K562 (cell line): ENCODE results near the gene RAB31. TPM values are rescaled to one million over a fixed set of nuclear protein-coding genes. Genes with fewer than 3 reads are reported as not detected.

Experiments
- ATF7 ChIP-seq: fragments of 450-650 bp; IDR thresholded peaks from 2 replicates; pipeline ENCODE4 v1.7.1; 2014; ENCODE audit warnings: mild to moderate bottlenecking, moderate library complexity
- CBX1 ChIP-seq: sonication (generic); IDR thresholded peaks from 2 replicates; pipeline ENCODE4 v1.6.1; 2016; ENCODE audit warnings: antibody characterized with exemption, low read depth, mild to moderate bottlenecking
- L3MBTL2 ChIP-seq: fragments of 450-650 bp; IDR thresholded peaks from 2 replicates; pipeline ENCODE4 v1.6.1; 2016; ENCODE audit warnings: mild to moderate bottlenecking, moderate library complexity
- NFXL1 ChIP-seq: fragments of 450-650 bp; formaldehyde crosslinking; IDR thresholded peaks from 2 replicates; pipeline ENCODE4 v1.4.0; 2021; ENCODE audit warnings: mild to moderate bottlenecking
- NR2C2 ChIP-seq, 2 experiments: fragments of 200-800 bp in 1 of 2; sonication (Bioruptor generic) in 1 of 2; sonication (generic) in 1 of 2; formaldehyde crosslinking in 1 of 2; IDR thresholded peaks; 2 replicates each; pipeline versions ENCODE4 v1.6.1 to v1.8.0; 2016 to 2022; ENCODE audit warnings: mild to moderate bottlenecking in 1 of 2, missing compliant biosample characterization in 1 of 2, missing genetic modification characterization in 1 of 2, missing genetic modification reagents in 1 of 2
- PHF21A ChIP-seq: fragments of 450-650 bp; IDR thresholded peaks from 2 replicates; pipeline ENCODE4 v1.6.1; 2017; ENCODE audit warnings: low read depth, borderline replicate concordance
- SMAD4 ChIP-seq: fragments of 250-450 bp; sonication (Bioruptor Pico); conservative IDR thresholded peaks from 2 replicates; pipeline ENCODE4 v1.8.0; 2021; ENCODE audit warnings: inconsistent platforms, mild to moderate bottlenecking, moderate library complexity
- TEAD1 ChIP-seq, 2 experiments: fragments of 450-650 bp in 1 of 2; sonication (generic) in 1 of 2; formaldehyde crosslinking; IDR thresholded peaks; 2 replicates each; pipeline versions ENCODE4 v1.4.0 to v1.8.0; 2020 to 2022; ENCODE audit warnings: mild to moderate bottlenecking in 2 of 2, missing genetic modification reagents in 1 of 2
- ZNF197 ChIP-seq: fragments of 200-800 bp; sonication (Bioruptor generic); IDR thresholded peaks from 2 replicates; pipeline ENCODE4 v1.6.1; 2016; ENCODE audit warnings: low read depth, missing genetic modification characterization, missing compliant biosample characterization
- polyA plus RNA-seq, 8 experiments: library from polyadenylated mRNA; depleted of rRNA in 4 of 8; stranded (reverse) in 5 of 8; unstranded in 3 of 8; fragments of >200 nt; fragmentation: Nextera tagmentation in 2 of 8; fragmentation: Illumina TruSeq in 1 of 8; extraction: Ambion mirVana in 2 of 8; extraction: Trizol in 1 of 8; gene quantifications; 2 replicates each; pipeline versions ENCODE4 v1.2.1 to v1.2.3, GENCODE V29; 2011 to 2014; ENCODE audit warnings: inconsistent platforms in 1 of 8, missing spikeins in 1 of 8
- total RNA-seq, 7 experiments: library from RNA; depleted of rRNA in 6 of 7; stranded (reverse); fragments of >200 nt in 6 of 7; fragmentation: Illumina TruSeq in 2 of 7; extraction: Trizol in 2 of 7; gene quantifications; 2 replicates each; pipeline versions ENCODE4 v1.2.1 to v1.2.3, GENCODE V29; 2011 to 2021; ENCODE audit warnings: low replicate concordance in 1 of 7
- TF ChIP-seq, protein P1 (sequence below): fragments of 450-650 bp; IDR thresholded peaks from 2 replicates; pipeline ENCODE4 v1.6.1; 2016; ENCODE audit warnings: low read depth, mild to moderate bottlenecking, moderate library complexity
- TF ChIP-seq, protein P2 (sequence below), 2 experiments: fragments of 450-650 bp in 1 of 2; IDR thresholded peaks; 2 replicates each; pipeline ENCODE4 v1.6.1; 2011 to 2017; ENCODE audit warnings: low read depth in 2 of 2, antibody characterized with exemption in 1 of 2, borderline replicate concordance in 1 of 2, low read length in 1 of 2, mild to moderate bottlenecking in 1 of 2, mixed read lengths in 1 of 2; ENCODE audit not compliant: control insufficient read depth in 1 of 2
- TF ChIP-seq, protein P3 (sequence below), 2 experiments: fragments of 450-650 bp in 1 of 2; sonication (generic) in 1 of 2; formaldehyde crosslinking in 1 of 2; IDR thresholded peaks; 2 replicates each; pipeline versions ENCODE4 v1.7.1 to v1.9.0; 2016 to 2022; ENCODE audit warnings: inconsistent platforms in 1 of 2, mild to moderate bottlenecking in 1 of 2, missing genetic modification reagents in 1 of 2
- TF ChIP-seq, protein P4 (sequence below): sonication (generic); formaldehyde crosslinking; IDR thresholded peaks from 2 replicates; pipeline ENCODE4 v1.9.0; 2022; ENCODE audit warnings: mild to moderate bottlenecking, missing genetic modification reagents

RAB31 gene
- total and polyA plus RNA-seq, 9 of the 15 experiments (the other 6 are each of a cell fraction or from before 2014, with no cell fraction given): 20.7 to 70.4 (median 41.3) TPM

DNA sequence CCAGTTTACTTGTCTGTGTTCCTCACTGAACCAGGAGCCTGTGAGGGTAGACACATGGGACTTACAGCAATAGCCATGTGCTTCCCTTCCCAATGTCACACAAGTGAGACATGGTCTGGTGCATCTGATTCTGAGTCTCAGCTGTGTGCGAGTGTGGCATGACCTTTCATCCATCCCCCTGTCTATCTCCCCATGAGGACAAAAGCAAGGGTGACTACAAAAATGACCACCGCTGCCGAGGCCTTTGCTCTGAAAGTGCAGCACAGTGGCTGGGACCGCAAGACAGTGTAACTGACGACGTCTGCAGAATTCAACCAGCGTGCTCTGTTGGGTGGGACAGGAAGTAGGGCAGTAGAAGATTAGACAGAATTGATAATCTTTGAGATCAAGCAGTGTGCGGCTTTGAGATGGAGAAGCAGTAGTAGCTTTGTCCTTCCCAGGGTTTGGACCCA lies 50.5 kb downstream of the RAB31 start (continued):
- TF ChIP-seq L3MBTL2 (peak; percentile 93), ATF7 (0 out of 2 replicates have a peak, but pooled peaks have one; percentile 9), NFXL1 (CRISPR knock-in tag) (0 out of 2 replicates have a peak, but pooled peaks have one; percentile 53), NR2C2 (CRISPR knock-in tag; IDR thresholded peaks at IDR 0.05) (no peak), NR2C2 (tag; IDR thresholded peaks at IDR 0.05) (peak; percentile 35; the same call in 1 of the 2 replicates), CBX1 (no peak), PHF21A (0 out of 2 replicates have a peak, but pooled peaks have one; percentile 0), TEAD1 (CRISPR knock-in tag; IDR thresholded peaks at IDR 0.05) (0 out of 4 replicates have a peak, but pooled peaks of 1 of the 2 experiments have one; percentile 35), ZNF197 (CRISPR knock-in tag) (peak; percentile 53; the same call in 1 of the 2 replicates), SMAD4 (CRISPR knock-in tag) (peak; percentile 76)
- TF ChIP-seq, protein P1, sequence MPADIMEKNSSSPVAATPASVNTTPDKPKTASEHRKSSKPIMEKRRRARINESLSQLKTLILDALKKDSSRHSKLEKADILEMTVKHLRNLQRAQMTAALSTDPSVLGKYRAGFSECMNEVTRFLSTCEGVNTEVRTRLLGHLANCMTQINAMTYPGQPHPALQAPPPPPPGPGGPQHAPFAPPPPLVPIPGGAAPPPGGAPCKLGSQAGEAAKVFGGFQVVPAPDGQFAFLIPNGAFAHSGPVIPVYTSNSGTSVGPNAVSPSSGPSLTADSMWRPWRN: no peak
- TF ChIP-seq, protein P2, sequence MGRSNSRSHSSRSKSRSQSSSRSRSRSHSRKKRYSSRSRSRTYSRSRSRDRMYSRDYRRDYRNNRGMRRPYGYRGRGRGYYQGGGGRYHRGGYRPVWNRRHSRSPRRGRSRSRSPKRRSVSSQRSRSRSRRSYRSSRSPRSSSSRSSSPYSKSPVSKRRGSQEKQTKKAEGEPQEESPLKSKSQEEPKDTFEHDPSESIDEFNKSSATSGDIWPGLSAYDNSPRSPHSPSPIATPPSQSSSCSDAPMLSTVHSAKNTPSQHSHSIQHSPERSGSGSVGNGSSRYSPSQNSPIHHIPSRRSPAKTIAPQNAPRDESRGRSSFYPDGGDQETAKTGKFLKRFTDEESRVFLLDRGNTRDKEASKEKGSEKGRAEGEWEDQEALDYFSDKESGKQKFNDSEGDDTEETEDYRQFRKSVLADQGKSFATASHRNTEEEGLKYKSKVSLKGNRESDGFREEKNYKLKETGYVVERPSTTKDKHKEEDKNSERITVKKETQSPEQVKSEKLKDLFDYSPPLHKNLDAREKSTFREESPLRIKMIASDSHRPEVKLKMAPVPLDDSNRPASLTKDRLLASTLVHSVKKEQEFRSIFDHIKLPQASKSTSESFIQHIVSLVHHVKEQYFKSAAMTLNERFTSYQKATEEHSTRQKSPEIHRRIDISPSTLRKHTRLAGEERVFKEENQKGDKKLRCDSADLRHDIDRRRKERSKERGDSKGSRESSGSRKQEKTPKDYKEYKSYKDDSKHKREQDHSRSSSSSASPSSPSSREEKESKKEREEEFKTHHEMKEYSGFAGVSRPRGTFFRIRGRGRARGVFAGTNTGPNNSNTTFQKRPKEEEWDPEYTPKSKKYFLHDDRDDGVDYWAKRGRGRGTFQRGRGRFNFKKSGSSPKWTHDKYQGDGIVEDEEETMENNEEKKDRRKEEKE (IDR thresholded peaks at IDR 0.05; ENCODE audit: borderline replicate concordance in 1 of 2, control insufficient read depth in 1 of 2, low read depth in 2 of 2, low read length in 1 of 2): no peak
- TF ChIP-seq, protein P3, sequence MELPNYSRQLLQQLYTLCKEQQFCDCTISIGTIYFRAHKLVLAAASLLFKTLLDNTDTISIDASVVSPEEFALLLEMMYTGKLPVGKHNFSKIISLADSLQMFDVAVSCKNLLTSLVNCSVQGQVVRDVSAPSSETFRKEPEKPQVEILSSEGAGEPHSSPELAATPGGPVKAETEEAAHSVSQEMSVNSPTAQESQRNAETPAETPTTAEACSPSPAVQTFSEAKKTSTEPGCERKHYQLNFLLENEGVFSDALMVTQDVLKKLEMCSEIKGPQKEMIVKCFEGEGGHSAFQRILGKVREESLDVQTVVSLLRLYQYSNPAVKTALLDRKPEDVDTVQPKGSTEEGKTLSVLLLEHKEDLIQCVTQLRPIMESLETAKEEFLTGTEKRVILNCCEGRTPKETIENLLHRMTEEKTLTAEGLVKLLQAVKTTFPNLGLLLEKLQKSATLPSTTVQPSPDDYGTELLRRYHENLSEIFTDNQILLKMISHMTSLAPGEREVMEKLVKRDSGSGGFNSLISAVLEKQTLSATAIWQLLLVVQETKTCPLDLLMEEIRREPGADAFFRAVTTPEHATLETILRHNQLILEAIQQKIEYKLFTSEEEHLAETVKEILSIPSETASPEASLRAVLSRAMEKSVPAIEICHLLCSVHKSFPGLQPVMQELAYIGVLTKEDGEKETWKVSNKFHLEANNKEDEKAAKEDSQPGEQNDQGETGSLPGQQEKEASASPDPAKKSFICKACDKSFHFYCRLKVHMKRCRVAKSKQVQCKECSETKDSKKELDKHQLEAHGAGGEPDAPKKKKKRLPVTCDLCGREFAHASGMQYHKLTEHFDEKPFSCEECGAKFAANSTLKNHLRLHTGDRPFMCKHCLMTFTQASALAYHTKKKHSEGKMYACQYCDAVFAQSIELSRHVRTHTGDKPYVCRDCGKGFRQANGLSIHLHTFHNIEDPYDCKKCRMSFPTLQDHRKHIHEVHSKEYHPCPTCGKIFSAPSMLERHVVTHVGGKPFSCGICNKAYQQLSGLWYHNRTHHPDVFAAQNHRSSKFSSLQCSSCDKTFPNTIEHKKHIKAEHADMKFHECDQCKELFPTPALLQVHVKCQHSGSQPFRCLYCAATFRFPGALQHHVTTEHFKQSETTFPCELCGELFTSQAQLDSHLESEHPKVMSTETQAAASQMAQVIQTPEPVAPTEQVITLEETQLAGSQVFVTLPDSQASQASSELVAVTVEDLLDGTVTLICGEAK (IDR thresholded peaks at IDR 0.05): 0 out of 2 replicates have a peak, but pooled peaks have one; percentile 22
- TF ChIP-seq, protein P3 (CRISPR knock-in tag; IDR thresholded peaks at IDR 0.05): no peak
- TF ChIP-seq, protein P4, sequence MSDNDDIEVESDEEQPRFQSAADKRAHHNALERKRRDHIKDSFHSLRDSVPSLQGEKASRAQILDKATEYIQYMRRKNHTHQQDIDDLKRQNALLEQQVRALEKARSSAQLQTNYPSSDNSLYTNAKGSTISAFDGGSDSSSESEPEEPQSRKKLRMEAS (CRISPR knock-in tag): peak; percentile 85
